DND-41 (cell line): ENCODE measurements around the gene CMTR2.

Source experiments
- ATAC-seq: fragments of 200-7000 bp; cut with Tn5 transposase; 3 replicates; pipeline ENCODE4 v1.9.1; 2021; ENCODE audit warnings: low read depth; ENCODE audit not compliant: insufficient read depth
- DNase-seq: peaks from one replicate; pipeline ENCODE4 v3.0.0-alpha.2; 2020
- H2AFZ ChIP-seq: 2 replicates; pipeline ENCODE4 v1.6.0; 2012; ENCODE audit warnings: low read depth, low read length
- H3K27ac ChIP-seq: 2 replicates; pipeline ENCODE4 v1.5.1; 2012; ENCODE audit warnings: low read length, inconsistent platforms
- H3K27me3 ChIP-seq: fragments of 200-600 bp; sonication (generic); 2 replicates; pipeline ENCODE4 v1.6.0; 2012; ENCODE audit warnings: low read length, mild to moderate bottlenecking, inconsistent platforms; ENCODE audit not compliant: insufficient read depth, poor library complexity
- H3K36me3 ChIP-seq: 2 replicates; pipeline ENCODE4 v1.5.1; 2012; ENCODE audit warnings: low read length, inconsistent platforms; ENCODE audit not compliant: insufficient read depth
- H3K4me1 ChIP-seq: 2 replicates; pipeline ENCODE4 v1.5.1; 2012; ENCODE audit warnings: mild to moderate bottlenecking, low read length; ENCODE audit not compliant: insufficient read depth
- H3K4me2 ChIP-seq: 2 replicates; pipeline ENCODE4 v1.6.0; 2012; ENCODE audit warnings: mild to moderate bottlenecking, moderate library complexity, low read length, inconsistent platforms; ENCODE audit not compliant: insufficient read depth
- H3K4me3 ChIP-seq, 2 experiments: fragments of 200-600 bp in 1 of 2; shearing (Covaris generic) in 1 of 2; 2 replicates each; pipeline ENCODE4 v1.5.1; 2012 to 2016; ENCODE audit warnings: inconsistent platforms in 2 of 2, low read length in 2 of 2, mild to moderate bottlenecking in 2 of 2, low read depth in 1 of 2, moderate library complexity in 1 of 2
- H3K79me2 ChIP-seq: 2 replicates; pipeline ENCODE4 v1.6.0; 2012; ENCODE audit warnings: low read length, inconsistent platforms; ENCODE audit not compliant: insufficient read depth
- H3K9ac ChIP-seq: 2 replicates; pipeline ENCODE4 v1.6.0; 2012; ENCODE audit warnings: low read depth, mild to moderate bottlenecking, inconsistent platforms, low read length, moderate library complexity
- H3K9me3 ChIP-seq: 2 replicates; pipeline ENCODE4 v1.5.1; 2012; ENCODE audit warnings: low read length, moderate library complexity, mild to moderate bottlenecking, inconsistent platforms; ENCODE audit not compliant: insufficient read depth, severe bottlenecking
- H4K20me1 ChIP-seq: 2 replicates; pipeline ENCODE4 v1.6.0; 2012; ENCODE audit warnings: low read length; ENCODE audit not compliant: insufficient read depth
- CTCF ChIP-seq: IDR thresholded peaks from 2 replicates; pipeline ENCODE4 v1.5.1; 2012; ENCODE audit warnings: borderline replicate concordance, low read length, moderate library complexity, mild to moderate bottlenecking; ENCODE audit not compliant: poor library complexity, severe bottlenecking; ENCODE audit errors: extremely low read depth
- EZH2 ChIP-seq: IDR thresholded peaks from 3 replicates; pipeline ENCODE4 v1.6.1; 2012; ENCODE audit warnings: borderline replicate concordance, low read depth, mild to moderate bottlenecking, moderate library complexity, low read length, inconsistent platforms; ENCODE audit not compliant: severe bottlenecking

Gene CMTR2

GRCh38 chr16:71263582-71263981 is 25.6 kb downstream of the CMTR2 start:
- no peak overlapping the region for H2AFZ ChIP-seq
- DNase-seq (no peak), ATAC-seq (no peak)
- H4K20me1 ChIP-seq, result no peaks in the 10 kb centered on the region
- H3K4me1 ChIP-seq, result peaks cover 6% of the 10 kb centered on the region; the same call in 1 of the 2 replicates
- TF ChIP-seq EZH2 (no peak), CTCF (no peak)
- H3K36me3 ChIP-seq, result no peaks in the 10 kb centered on the region
- no peaks in the 10 kb centered on the region for H3K79me2 ChIP-seq
- H3K4me3 ChIP-seq, result no peak overlapping the region
- no peaks in the 10 kb centered on the region for H3K9me3 ChIP-seq
- no peak overlapping the region for H3K9ac ChIP-seq
- no peaks in the 10 kb centered on the region for H3K27me3 ChIP-seq
- no peak overlapping the region for H3K27ac ChIP-seq
- H3K4me2 ChIP-seq, result no peak overlapping the region

- Histone ChIP-seq H3K27ac (no peak overlapping the region), H3K27me3 (no peaks in the 10 kb centered on the region), H3K4me2 (no peak overlapping the region), H3K36me3 (no peaks in the 10 kb centered on the region), H3K4me1 (peaks cover 6% of the 10 kb centered on the region; the same call in 1 of the 2 replicates), H4K20me1 (no peaks in the 10 kb centered on the region), H3K9ac (no peak overlapping the region), H3K4me3 (no peak overlapping the region), H3K79me2 (no peaks in the 10 kb centered on the region), H3K9me3 (no peaks in the 10 kb centered on the region), H2AFZ (no peak overlapping the region)
- no peak for TF ChIP-seq CTCF
- TF ChIP-seq EZH2, result no peak
- no peak for ATAC-seq
- no peak for DNase-seq
Measured at GRCh38 chr16:71262391-71262790, 26.8 kb downstream of the CMTR2 start.

- ATAC-seq (no peak), DNase-seq (no peak)
- Histone ChIP-seq H4K20me1 (no peaks in the 10 kb centered on the region), H3K27me3 (no peaks in the 10 kb centered on the region), H3K4me1 (peaks cover 6% of the 10 kb centered on the region; the same call in 1 of the 2 replicates), H3K79me2 (no peaks in the 10 kb centered on the region), H3K9ac (no peak overlapping the region), H3K4me3 (no peak overlapping the region), H3K36me3 (no peaks in the 10 kb centered on the region), H3K4me2 (no peak overlapping the region), H2AFZ (no peak overlapping the region), H3K9me3 (no peaks in the 10 kb centered on the region), H3K27ac (no peak overlapping the region)
- no peak for TF ChIP-seq EZH2
- TF ChIP-seq CTCF, result no peak
Measured at GRCh38 chr16:71260995-71261394, 28.2 kb downstream of the CMTR2 start.

- ATAC-seq (peak; percentile 39; the same call in 1 of the 3 replicates), DNase-seq (no peak)
- Histone ChIP-seq H3K4me2 (no peak overlapping the region), H3K27me3 (no peaks in the 10 kb centered on the region), H3K27ac (no peak overlapping the region), H3K9me3 (no peaks in the 10 kb centered on the region), H4K20me1 (no peaks in the 10 kb centered on the region), H2AFZ (0 out of 2 replicates have a peak overlapping the region, but pooled peaks have one; percentile 42), H3K9ac (no peak overlapping the region), H3K79me2 (no peaks in the 10 kb centered on the region), H3K4me3 (no peak overlapping the region), H3K4me1 (peaks cover 6% of the 10 kb centered on the region; the same call in 1 of the 2 replicates), H3K36me3 (no peaks in the 10 kb centered on the region)
- TF ChIP-seq EZH2, result no peak
- TF ChIP-seq CTCF, result no peak
Measured at GRCh38 chr16:71259086-71259485, 30.1 kb downstream of the CMTR2 start.
